T-helper 9 cell (primary cell): Measurements from ENCODE around the gene MCM7.
A peak's percentile ranks its signal among the peaks of the same experiment; 100 is the strongest.

Experiments used
- DNase-seq: peaks from one replicate; pipeline ENCODE4 v3.0.0-alpha.2; 2020

MCM7 gene

DNA sequence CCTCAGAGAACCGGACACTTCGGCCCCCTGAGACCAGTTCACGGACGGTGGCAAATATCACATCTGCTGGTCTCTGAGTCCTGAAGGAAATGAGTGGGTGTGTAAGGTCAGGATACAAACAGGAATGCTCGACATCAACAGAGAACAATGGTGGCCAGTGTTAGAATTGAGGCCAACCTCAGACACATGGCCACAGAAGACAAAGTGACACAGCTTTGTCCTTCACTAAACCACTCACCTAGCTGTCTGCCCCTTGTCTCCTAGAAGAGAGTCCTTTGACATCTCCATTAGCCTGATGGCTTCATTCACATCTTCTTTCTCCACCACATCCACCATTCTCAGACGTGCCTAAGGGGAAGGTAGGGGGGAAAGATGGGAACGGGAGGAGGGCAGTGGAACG lies 8.1 kb downstream of the MCM7 start:
- DNase-seq: no peak

GRCh38 chr7:100091411-100092181 lies 9.6 kb downstream of the MCM7 start:
- no peak for DNase-seq

DNA sequence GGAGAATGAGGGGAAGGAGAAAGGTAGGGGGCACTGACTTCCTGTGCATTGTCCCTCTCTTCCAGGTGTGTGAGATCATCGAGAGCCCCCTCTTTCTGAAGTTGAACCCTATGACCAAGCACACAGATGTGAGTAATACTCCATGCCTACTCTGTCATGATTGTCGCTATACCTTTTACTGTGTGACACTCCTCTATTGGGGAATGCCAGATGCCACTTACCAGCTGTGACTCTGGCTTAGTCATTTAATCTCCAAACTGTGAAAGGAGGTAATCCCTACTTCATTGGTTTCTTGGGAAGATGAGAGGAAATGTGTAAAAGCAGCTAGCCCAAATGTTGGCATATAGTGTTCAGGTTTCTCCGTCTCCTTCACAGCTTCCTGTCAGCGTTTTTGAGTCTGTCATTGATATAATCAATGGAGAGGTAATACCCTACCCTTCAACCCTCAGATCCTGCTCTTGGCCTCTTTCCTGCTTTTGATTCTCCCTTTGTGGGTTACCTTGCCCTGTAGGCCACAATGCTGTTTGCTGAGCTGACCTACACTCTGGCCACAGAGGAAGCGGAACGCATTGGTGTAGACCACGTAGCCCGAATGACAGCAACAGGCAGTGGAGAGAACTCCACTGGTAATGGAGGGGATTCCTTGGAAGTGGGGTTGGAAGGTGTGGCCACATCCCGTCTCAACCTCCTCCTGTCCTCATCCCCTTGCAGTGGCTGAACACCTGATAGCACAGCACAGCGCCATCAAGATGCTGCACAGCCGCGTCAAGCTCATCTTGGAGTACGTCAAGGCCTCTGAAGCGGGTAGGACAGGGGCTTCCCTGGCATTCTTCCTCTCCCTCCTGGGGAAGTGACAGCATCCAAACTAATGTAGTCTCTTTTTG lies 10.4 kb downstream of the MCM7 start:
- DNase-seq: no peak

DNA sequence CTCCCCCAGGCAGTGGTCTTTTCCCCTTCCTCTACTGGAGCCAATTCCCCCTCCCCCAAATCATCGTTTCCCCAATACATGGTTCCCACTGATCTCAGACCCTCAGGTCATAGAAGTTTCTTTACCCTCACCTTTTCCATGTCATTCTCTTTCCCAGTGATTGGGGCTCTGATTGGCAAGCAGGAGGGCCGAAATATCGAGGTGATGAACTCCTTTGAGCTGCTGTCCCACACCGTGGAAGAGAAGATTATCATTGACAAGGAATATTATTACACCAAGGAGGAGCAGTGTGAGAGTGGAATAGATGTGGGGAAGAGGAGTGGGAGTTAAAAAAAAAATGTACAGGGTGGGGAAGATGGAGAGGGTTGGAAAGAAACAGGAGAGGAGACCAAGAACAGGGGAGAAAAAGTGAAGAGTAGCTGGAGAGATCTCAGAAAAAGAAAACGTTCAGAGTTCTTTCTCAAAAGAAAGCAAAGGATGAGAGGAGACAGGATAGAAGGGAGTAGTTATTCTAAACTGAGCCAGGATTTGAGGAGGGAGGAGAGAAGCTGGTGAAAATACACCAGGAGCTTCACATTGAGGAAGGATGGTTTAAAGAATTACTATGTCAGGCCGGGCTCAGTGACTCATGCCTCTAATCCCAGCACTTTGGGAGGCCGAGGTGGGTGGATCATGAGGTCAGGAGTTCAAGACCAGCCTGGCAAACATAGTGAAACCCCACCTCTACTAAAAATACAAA lies 11.6 kb downstream of the MCM7 start:
- DNase-seq: no peak

DNA sequence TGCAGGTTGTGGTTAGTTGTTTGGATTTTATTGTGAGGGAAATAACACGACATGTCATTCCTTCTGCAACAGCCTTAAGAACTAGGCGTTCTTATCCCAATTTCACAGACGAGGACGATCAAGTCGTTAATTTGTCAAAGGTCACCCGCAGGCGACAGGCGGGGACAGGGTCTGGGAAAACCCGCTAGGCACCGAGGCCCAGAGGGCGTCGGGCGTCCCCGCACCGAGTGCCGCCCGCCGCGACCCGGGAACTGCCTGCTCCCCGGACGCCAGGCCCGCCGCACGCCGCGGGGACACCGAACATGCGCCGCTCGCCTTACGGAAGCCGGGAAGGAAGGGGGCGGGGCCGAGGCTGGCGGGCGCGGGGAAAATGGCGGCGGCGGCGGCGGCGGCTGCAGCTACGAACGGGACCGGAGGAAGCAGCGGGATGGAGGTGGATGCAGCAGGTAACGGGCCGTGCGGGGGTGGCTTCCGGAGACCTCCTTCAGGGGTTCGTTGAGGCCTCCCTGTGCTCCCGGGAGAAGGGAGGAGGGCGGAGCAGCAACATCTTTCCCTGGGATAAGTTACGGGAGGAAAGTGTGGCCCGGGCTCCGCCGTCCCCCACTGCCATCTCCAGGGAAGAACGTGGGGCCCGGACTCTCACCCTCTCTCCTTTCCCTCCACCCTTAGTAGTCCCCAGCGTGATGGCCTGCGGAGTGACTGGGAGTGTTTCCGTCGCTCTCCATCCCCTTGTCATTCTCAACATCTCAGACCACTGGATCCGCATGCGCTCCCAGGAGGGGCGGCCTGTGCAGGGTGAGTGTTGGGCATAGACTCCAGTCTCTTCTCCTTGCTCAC lies 12.4 kb downstream of the MCM7 start, which contains the start of gene COPS6:
COPS6 (plus strand) TSS at position 349 of the 837 bp plus-strand sequence; CDS start at position 371, 22 bp downstream.
- peak; percentile 92 for DNase-seq

DNA sequence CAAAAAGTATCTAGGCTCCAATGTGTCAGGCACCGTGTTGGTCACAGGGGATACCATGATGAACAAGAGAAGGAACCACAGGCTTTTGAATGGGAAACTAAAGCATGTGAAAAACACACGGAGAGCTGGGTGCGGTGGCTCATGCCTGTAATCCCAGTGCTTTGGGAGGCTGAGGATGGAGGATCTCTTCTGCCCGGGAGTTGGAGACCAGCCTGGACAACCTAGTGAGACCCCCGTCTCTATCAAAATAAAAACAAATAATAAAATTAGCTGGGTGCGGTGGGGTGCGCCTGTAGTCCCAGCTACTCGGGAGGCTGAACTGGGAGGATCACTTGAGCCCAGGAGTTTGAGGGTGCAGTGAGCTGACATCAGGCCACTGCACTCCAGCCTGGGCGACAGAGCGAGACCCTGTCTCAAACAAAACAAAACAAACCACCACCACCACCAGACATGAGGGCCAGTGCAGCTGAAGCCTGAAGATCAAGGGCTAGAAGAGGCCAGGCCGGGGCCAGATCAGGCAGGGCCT lies 13.0 kb downstream of the MCM7 start:
- DNase-seq: no peak

DNA sequence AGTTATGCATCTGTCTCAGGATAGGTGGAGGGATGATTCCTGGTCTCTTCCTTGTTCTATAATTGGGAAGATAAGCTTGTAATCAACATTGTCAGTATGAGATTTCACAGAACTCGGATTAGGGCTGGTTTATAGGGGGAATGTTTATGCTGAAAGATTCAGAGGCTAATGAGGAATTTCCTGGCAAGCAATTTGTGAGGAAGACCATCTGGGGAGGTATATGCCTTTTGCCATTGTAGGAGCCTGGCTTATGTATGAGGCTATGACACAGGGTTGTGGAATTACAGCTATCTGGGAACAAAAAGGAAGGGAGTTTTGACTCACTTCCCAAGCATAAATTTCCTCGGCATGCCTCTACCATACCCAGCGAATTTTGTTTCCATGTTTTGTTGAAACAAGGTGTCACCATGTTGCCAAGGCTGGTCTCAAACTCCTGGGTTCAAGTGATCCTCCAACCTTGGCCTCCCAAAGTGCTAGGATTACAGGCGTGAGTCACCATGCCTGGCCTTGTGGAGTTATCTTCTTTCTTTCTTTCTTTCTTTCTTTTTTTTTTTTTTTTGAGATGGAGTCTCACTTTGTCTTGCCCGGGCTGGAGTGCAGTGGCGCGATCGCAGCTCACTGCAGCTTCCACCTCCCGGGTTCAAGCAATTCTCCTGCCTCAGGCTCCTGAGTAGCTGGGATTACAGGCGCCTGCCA lies 14.0 kb downstream of the MCM7 start:
- no peak for DNase-seq

DNA sequence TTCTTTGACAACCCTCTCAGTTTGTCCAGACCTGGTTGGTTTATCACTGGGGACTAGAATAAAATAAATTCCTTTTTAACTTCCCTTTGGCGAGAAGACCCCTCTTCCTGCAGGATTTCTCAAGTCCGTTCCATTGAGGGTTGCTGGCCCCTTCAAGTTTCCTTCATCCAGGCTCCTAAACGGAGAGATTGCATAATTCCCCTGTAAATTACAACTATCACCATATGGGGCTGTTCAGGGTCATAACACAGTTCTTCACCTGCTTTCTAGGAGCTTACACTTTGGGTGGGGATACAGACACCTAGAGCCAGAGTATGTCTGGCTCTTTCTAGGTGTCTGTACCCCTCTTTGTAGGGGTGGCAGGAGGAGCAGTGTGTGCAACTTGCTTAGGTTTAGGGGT lies 15.7 kb downstream of the MCM7 start:
- DNase-seq: no peak

DNA sequence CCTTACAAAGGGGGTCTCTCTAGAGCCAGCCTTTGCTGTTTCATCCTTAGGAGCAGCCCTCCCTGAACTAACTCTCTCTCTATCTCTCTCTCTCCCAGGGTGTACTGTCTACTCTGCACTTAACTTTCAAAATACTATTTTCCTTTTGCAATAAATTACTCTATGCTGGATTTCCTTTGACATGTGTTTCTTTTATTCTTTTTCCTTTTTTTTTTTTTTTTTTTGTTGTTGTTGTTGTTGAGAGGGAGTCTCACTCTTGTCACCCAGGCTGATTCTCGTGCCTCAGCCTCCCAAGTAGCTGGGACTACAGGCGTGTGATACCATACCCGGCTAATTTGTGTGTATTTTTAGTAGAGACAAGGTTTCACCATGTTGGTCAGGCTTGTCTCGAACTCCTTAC lies 18.2 kb downstream of the MCM7 start:
- no peak for DNase-seq

DNA sequence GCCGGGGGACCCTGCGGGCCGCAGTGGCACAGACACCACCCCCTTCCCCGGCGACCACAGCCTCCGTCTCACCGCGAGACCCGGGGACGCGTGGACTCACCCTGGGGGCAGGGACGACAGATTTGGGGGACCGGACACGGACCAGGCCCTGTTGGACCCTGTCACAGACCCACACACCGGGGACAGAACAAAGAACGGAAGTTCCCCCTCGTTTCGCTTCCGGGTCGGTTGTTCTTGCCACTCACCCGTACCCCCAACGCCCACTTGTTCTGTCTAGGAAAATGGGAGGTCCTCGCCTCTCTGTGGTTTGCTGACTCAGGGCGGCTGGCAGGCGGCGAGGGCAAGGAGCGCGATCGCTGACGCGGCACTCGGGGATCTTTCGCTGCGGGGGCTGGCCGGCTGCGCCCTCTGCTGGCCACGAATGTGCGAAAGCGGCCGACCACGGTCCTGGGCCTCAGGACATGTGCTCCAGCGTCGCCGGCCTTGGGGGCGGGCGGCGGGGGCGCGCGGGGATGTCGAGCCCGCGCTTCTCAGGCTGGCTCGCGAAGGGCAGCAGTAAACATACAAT lies 19.6 kb downstream of the MCM7 start, which contains the start of gene ZNF3:
ZNF3 (minus strand) TSS at position 189 of the 568 bp plus-strand sequence. CDS start 4,366 bp downstream, outside the sequence.
- peak; percentile 94 for DNase-seq

DNA sequence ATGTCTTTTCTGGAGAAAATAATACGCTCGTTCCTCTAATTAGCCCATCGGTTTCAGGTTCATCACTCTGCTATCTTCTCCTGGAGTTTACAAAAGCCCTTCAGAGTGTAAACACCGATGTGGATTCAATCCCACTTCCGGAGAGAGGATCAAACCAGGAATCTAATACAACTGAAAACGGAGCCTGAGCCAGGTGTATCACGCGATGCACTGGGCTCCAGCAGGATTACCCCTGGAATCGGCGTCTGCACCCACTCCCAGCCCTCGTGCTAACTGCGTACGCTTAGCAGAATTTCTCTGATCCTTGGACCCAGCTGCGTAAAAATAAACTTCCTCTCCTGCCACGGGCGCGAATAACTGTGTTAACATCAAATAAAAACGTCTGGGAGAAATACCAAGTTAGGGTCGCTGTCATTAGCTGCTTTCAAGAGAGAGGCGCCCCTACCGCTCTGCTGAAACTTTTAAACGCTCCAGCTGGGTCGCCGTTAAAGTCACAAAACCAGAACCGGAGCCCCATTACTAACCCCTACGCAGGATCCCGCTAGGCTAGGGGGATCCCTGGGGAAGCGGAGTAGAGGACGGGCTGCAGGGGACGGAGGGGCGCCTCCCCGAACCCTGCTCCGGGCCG lies 20.2 kb downstream of the MCM7 start:
- DNase-seq: no peak

GRCh38 chr7:100079024-100079560 lies 22.1 kb downstream of the MCM7 start:
- DNase-seq: no peak

DNA sequence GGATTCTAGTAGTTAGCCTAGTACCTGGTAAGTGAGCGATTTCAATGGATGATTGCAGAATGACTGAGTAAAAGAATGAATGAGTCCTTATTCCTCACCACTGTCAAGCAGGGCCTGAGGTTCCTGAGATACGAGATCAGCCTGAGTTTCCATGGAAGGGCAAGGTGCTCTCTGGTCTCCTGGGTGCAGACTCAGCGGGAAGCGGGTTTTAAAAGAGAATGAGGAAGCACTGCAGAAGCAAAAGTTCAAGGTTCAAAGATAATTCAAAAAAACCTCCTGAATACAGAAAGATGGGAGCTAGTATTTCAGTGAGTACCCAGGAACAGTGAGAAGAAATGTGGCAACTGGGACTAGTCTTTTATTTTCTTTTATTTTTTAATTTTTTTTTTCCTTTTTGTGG lies 24.0 kb downstream of the MCM7 start:
- no peak for DNase-seq

- DNase-seq: no peak
Measured at GRCh38 chr7:100075418-100075817, 25.8 kb downstream of the MCM7 start.

GRCh38 chr7:100074841-100075240 lies 26.4 kb downstream of the MCM7 start:
- DNase-seq: no peak

DNA sequence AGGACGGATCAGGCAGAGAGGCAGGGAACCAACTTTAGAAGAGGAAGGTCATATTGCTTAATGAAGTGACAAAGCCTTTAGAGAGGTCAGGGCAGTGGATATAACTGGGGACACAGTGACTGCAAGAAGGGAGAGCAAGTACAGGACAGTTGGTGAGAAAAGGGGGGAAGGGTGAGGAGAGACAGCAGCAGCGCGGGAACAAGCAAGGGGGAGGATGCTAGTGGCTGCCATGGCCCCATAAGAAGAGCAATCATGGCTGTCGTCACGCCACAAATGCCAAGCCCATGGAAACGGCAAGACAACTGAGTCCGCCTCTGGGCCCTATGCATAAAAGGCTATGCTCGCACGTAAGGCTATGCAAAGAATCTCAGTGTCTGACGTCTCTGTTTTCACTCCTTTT lies 28.7 kb downstream of the MCM7 start:
- no peak for DNase-seq

GRCh38 chr7:100071018-100071723 lies 30.0 kb downstream of the MCM7 start:
- DNase-seq: no peak

DNA sequence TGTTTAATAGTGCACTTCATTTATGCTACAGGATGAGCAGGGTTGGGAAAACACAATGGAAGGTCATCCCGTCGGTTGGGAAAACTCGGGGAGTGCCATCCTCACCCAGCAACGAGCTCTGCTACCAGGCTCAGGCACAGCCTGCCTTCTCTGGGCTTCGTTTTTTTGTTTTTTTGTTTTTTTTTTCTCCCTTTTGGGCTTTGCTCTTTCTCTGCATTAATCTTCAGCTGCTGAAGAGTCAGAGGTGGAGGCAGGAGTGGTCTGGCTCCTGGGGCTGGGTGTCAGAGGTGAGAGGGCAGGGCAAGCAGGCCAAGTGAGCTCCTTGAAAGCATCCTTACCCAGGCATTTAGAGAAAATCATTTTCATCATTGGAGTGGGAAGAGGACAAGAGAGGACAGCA lies 31.2 kb downstream of the MCM7 start:
- DNase-seq: no peak

DNA sequence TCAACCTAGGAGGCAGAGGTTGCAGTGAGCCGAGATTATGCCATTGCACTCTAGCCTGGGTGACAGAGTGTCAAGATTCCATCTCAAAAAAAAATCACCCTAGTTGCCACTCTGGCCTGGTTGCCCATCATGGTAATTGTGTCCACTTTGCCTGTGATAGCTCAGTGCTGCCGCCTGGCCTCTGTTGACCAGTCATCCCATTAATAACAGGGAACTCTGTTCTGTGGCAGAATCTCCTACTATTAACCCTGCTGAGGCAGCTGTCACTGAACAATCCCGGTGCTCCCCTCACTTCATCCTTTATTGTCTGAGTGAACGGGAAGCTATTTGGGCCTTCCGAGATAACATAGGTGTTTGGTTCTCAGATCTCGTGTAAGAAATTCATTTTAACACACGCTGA lies 34.2 kb downstream of the MCM7 start:
- no peak for DNase-seq
